GM12878 (cell line): ENCODE results near the gene SMOC1. TPM values are rescaled to one million over a fixed set of nuclear protein-coding genes. Genes with fewer than 3 reads are reported as not detected.

ENCODE experiments used
- ATAC-seq: fragments of 200-7000 bp; cut with Tn5 transposase; 3 replicates; pipeline ENCODE4 v1.9.1; 2020; ENCODE audit warnings: mild to moderate bottlenecking, moderate library complexity
- BruUV-seq: library from RNA; stranded (reverse); fragments of 400-500 nt; replicated peaks from 2 replicates; lab custom pipeline; 2021; lab: Mats Ljungman, UMichigan
- CTCF ChIA-PET: fragments of 300-600 bp; sonication (Branson Sonifier 250); formaldehyde crosslinking; extraction: SDS; loops from one replicate; lab custom pipeline; 2021; ENCODE audit warnings: inconsistent platforms; lab: Yijun Ruan, JAX
- POLR2A ChIA-PET: fragments of 350-600 bp; formaldehyde crosslinking; extraction: SDS; loops from one replicate; lab custom pipeline; 2021; ENCODE audit warnings: inconsistent platforms; lab: Charles Lee
- RAD21 ChIA-PET: fragments of 300-600 bp; sonication (Branson Sonifier 250); formaldehyde crosslinking; loops from one replicate; lab custom pipeline; 2023; ENCODE audit warnings: antibody characterized with exemption; ENCODE audit not compliant: unreplicated experiment; lab: Charles Lee
- SMC1A ChIA-PET: fragments of 300-600 bp; sonication (Branson Sonifier 250); formaldehyde crosslinking; loops from one replicate; lab custom pipeline; 2023; ENCODE audit not compliant: unreplicated experiment, uncharacterized antibody; lab: Charles Lee
- DNase-seq: peaks from one replicate; pipeline ENCODE4 v3.0.0-alpha.2; 2011; ENCODE audit warnings: low read depth, low spot score
- FAIRE-seq: peaks from 3 replicates; lab custom pipeline; 2011; peaks lifted over from hg19 to GRCh38; lab: Jason Lieb, UNC
- H2AFZ ChIP-seq: 2 replicates; pipeline ENCODE4 v1.6.0; 2011; ENCODE audit warnings: low read depth, low read length, control low read depth; ENCODE audit not compliant: control insufficient read depth
- H3K27ac ChIP-seq: 2 replicates; pipeline ENCODE4 v1.5.1; 2011; ENCODE audit warnings: control low read depth; ENCODE audit not compliant: control insufficient read depth, insufficient read depth
- H3K27me3 ChIP-seq, 2 experiments: replicated peaks in 1 of 2; 2 replicates each; pipeline versions ENCODE4 v1.6.0 to v1.6.1; 2011; ENCODE audit warnings: low read length in 1 of 2; ENCODE audit not compliant: control insufficient read depth in 2 of 2, insufficient read depth in 2 of 2
- H3K36me3 ChIP-seq, 2 experiments: 2 replicates each; pipeline ENCODE4 v1.5.1; 2011; ENCODE audit warnings: low read length in 1 of 2; ENCODE audit not compliant: control insufficient read depth in 2 of 2, insufficient read depth in 2 of 2
- H3K4me1 ChIP-seq: 2 replicates; pipeline ENCODE4 v1.6.1; 2011; ENCODE audit warnings: mild to moderate bottlenecking, low read length, moderate library complexity, mixed read lengths; ENCODE audit not compliant: control insufficient read depth, insufficient read depth
- H3K4me2 ChIP-seq: 2 replicates; pipeline ENCODE4 v1.6.0; 2011; ENCODE audit warnings: control low read depth; ENCODE audit not compliant: control insufficient read depth, insufficient read depth
- H3K4me3 ChIP-seq: fragments of 200-600 bp; sonication (generic); 2 replicates; pipeline ENCODE4 v1.5.1; 2016
- H3K79me2 ChIP-seq: 2 replicates; pipeline ENCODE4 v1.6.0; 2011; ENCODE audit warnings: low read length; ENCODE audit not compliant: control insufficient read depth, insufficient read depth
- H3K9ac ChIP-seq: 2 replicates; pipeline ENCODE4 v1.8.0; 2011; ENCODE audit warnings: low read length, control low read depth, mixed read lengths; ENCODE audit not compliant: control insufficient read depth, insufficient read depth
- H3K9me3 ChIP-seq: replicated peaks from 3 replicates; pipeline ENCODE4 v1.5.1; 2011; ENCODE audit warnings: mild to moderate bottlenecking, low read length; ENCODE audit not compliant: control insufficient read depth, insufficient read depth
- H4K20me1 ChIP-seq: 2 replicates; pipeline ENCODE4 v1.6.0; 2011; ENCODE audit not compliant: control insufficient read depth, insufficient read depth
- BACH1 ChIP-seq: fragments of 450-650 bp; IDR thresholded peaks from 2 replicates; pipeline ENCODE4 v1.6.1; 2017; ENCODE audit warnings: mild to moderate bottlenecking, borderline replicate concordance
- BCL11A ChIP-seq: IDR thresholded peaks from 2 replicates; pipeline ENCODE4 v1.6.1; 2011; ENCODE audit warnings: low read depth, low read length
- ETV6 ChIP-seq, 2 experiments: fragments of 450-650 bp in 1 of 2; IDR thresholded peaks in 1 of 2; conservative IDR thresholded peaks in 1 of 2; 2 replicates each; pipeline ENCODE4 v1.6.1; 2014; ENCODE audit warnings: antibody characterized with exemption in 1 of 2, borderline replicate concordance in 1 of 2, low read depth in 1 of 2, mild to moderate bottlenecking in 1 of 2, moderate library complexity in 1 of 2
- GATAD2B ChIP-seq: fragments of 450-650 bp; conservative IDR thresholded peaks from 2 replicates; pipeline ENCODE4 v1.6.1; 2017; ENCODE audit warnings: low read depth, mild to moderate bottlenecking, moderate library complexity
- JUNB ChIP-seq: IDR thresholded peaks from 2 replicates; pipeline ENCODE4 v1.6.1; 2016; ENCODE audit warnings: antibody characterized with exemption, mild to moderate bottlenecking
- KAT2A ChIP-seq: conservative IDR thresholded peaks from 2 replicates; pipeline ENCODE4 v1.6.1; 2011; ENCODE audit warnings: low read depth, low read length; ENCODE audit not compliant: control insufficient read depth
- MYB ChIP-seq: fragments of 150-350 bp; IDR thresholded peaks from 2 replicates; pipeline ENCODE4 v1.6.1; 2014; ENCODE audit warnings: mild to moderate bottlenecking, low read depth, low read length, borderline replicate concordance
- NR2F1 ChIP-seq: fragments of 450-650 bp; conservative IDR thresholded peaks from 2 replicates; pipeline ENCODE4 v1.6.1; 2017; ENCODE audit warnings: mild to moderate bottlenecking
- PAX5 ChIP-seq: IDR thresholded peaks from 2 replicates; pipeline ENCODE4 v1.6.1; 2011; ENCODE audit warnings: low read depth, low read length, borderline replicate concordance
- RAD51 ChIP-seq: fragments of 450-650 bp; IDR thresholded peaks from 2 replicates; pipeline ENCODE4 v1.6.1; 2016; ENCODE audit warnings: moderate library complexity, mild to moderate bottlenecking, inconsistent platforms
- SIN3A ChIP-seq: IDR thresholded peaks from 2 replicates; pipeline ENCODE4 v1.6.1; 2012; ENCODE audit warnings: low read depth, low read length, improper control_type of control experiment
- SREBF2 ChIP-seq: IDR thresholded peaks from 2 replicates; pipeline ENCODE4 v1.6.1; 2012; ENCODE audit warnings: mild to moderate bottlenecking, low read length
- TARDBP ChIP-seq: IDR thresholded peaks from 2 replicates; pipeline ENCODE4 v1.6.1; 2016; ENCODE audit warnings: borderline replicate concordance
- ZNF217 ChIP-seq: fragments of 450-650 bp; IDR thresholded peaks from 2 replicates; pipeline ENCODE4 v1.6.1; 2017; ENCODE audit warnings: antibody characterized with exemption, mild to moderate bottlenecking
- WGBS: methylation state at CpG from one replicate; pipeline ENCODE4 v1.1.6; 2016; ENCODE audit warnings: low lambda C conversion rate; ENCODE audit not compliant: insufficient replicate concordance, insufficient coverage; ENCODE audit errors: missing lambda C conversion rate; 5-methylcytosine and 5-hydroxymethylcytosine counted together
- in situ Hi-C: fragments of 300-500 bp; cut with MboI; formaldehyde crosslinking; loops from 9 replicates; pipeline ENCODE4 v1.14.3; 2018; ENCODE audit warnings: mixed read lengths
- intact Hi-C: fragments of 100-400 bp; cut with micrococcal nuclease; formaldehyde crosslinking; loops from one replicate; pipeline ENCODE4 v1.14.2; 2022; ENCODE audit not compliant: unreplicated experiment
- polyA plus RNA-seq, 11 experiments: library from polyadenylated mRNA; depleted of rRNA in 4 of 11; unstranded in 6 of 11; stranded (reverse) in 5 of 11; fragments of >200 nt; fragmentation: Nextera tagmentation in 4 of 11; fragmentation: Illumina TruSeq in 1 of 11; extraction: Ambion mirVana in 4 of 11; extraction: Trizol in 1 of 11; gene quantifications; 1 replicate in 1 of 11; 2 replicates in 10 of 11; pipeline versions ENCODE4 v1.2.1 to v1.2.3, GENCODE V29; 2011 to 2016; ENCODE audit warnings: inconsistent platforms in 2 of 11, missing spikeins in 2 of 11, low read depth in 1 of 11
- total RNA-seq, 4 experiments: library from RNA; depleted of rRNA in 3 of 4; stranded (reverse); fragments of >200 nt in 3 of 4; fragmentation: Illumina TruSeq in 1 of 4; extraction: Trizol in 1 of 4; gene quantifications; 2 replicates each; pipeline versions ENCODE4 v1.2.1 to v1.2.3, GENCODE V29; 2013 to 2021
- TF ChIP-seq, protein P1 (sequence below): fragments of 450-650 bp; IDR thresholded peaks from 2 replicates; pipeline ENCODE4 v1.6.1; 2018; ENCODE audit warnings: mild to moderate bottlenecking, low read depth, moderate library complexity; ENCODE audit not compliant: partially characterized antibody
- TF ChIP-seq, protein P2 (sequence below): fragments of 150-350 bp; IDR thresholded peaks from 2 replicates; pipeline ENCODE4 v1.6.1; 2014; ENCODE audit warnings: mild to moderate bottlenecking, low read depth, low read length
- TF ChIP-seq, protein P3 (sequence below): IDR thresholded peaks from 2 replicates; pipeline ENCODE4 v1.6.1; 2011; ENCODE audit warnings: low read depth, low read length, improper control_type of control experiment, borderline replicate concordance

The SMOC1 gene
- total and polyA plus RNA-seq, 10 of the 15 experiments (the other 5 are each of a cell fraction or from before 2014, with no cell fraction given), result 0.03 to 0.26 (median 0.14) TPM; not detected in 7

DNA sequence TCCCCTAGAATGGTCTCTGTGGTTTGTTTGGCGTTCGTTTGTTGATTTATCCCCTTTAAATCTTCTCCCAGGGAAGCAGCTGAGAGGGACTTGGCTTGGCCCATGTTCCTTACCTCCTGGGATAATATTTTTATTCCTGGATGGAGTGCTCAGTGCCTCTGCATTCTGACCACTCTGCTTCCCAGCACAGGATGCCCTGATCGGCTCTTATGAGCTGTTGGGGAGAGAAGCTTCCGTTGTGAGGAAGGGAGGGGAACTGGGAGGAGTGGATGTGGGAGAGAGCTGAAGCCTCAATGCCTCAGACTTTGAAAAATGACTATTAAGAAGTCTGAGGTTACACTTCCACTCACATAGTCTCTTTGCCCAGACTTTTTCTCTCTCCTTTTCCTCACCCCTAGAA, 114.8 kb downstream of the SMOC1 start (continued):
- TF ChIP-seq, protein P1, sequence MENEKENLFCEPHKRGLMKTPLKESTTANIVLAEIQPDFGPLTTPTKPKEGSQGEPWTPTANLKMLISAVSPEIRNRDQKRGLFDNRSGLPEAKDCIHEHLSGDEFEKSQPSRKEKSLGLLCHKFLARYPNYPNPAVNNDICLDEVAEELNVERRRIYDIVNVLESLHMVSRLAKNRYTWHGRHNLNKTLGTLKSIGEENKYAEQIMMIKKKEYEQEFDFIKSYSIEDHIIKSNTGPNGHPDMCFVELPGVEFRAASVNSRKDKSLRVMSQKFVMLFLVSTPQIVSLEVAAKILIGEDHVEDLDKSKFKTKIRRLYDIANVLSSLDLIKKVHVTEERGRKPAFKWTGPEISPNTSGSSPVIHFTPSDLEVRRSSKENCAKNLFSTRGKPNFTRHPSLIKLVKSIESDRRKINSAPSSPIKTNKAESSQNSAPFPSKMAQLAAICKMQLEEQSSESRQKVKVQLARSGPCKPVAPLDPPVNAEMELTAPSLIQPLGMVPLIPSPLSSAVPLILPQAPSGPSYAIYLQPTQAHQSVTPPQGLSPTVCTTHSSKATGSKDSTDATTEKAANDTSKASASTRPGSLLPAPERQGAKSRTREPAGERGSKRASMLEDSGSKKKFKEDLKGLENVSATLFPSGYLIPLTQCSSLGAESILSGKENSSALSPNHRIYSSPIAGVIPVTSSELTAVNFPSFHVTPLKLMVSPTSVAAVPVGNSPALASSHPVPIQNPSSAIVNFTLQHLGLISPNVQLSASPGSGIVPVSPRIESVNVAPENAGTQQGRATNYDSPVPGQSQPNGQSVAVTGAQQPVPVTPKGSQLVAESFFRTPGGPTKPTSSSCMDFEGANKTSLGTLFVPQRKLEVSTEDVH, result no peak
- TF ChIP-seq ZNF217 (no peak), MYB (no peak), GATAD2B (no peak), SREBF2 (no peak)
- TF ChIP-seq, protein P2, sequence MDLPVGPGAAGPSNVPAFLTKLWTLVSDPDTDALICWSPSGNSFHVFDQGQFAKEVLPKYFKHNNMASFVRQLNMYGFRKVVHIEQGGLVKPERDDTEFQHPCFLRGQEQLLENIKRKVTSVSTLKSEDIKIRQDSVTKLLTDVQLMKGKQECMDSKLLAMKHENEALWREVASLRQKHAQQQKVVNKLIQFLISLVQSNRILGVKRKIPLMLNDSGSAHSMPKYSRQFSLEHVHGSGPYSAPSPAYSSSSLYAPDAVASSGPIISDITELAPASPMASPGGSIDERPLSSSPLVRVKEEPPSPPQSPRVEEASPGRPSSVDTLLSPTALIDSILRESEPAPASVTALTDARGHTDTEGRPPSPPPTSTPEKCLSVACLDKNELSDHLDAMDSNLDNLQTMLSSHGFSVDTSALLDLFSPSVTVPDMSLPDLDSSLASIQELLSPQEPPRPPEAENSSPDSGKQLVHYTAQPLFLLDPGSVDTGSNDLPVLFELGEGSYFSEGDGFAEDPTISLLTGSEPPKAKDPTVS, result no peak

DNA sequence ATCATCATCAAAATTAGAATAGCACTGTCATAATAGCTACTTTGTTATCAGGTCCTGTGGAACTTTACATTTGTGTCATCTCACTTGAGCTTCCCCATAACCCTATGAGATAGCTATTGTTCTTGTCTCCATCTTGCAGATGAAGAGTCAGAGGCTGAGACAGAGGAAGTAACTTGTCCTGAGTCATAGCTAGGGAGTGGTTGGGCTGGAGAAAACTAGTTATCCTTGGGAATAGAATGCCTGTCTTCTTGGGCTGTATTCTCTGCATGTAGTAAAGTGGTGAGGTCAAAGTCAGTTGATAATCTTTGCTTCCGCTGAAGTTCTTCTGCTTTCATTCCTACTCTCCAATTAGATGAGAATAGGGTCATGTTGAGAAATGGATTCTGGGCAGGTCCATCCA, 117.0 kb downstream of the SMOC1 start:
- FAIRE-seq, result no peak
- Histone ChIP-seq H3K36me3 (no peaks in the 10 kb centered on the region), H3K4me2 (no peak overlapping the region), H3K9me3 (no peaks in the 10 kb centered on the region), H2AFZ (no peak overlapping the region), H3K4me1 (peaks cover 11% of the 10 kb centered on the region), H3K27me3 (peaks cover 0 to 2% of the 10 kb centered on the region in 2 experiments; a peak in 1 of 4 replicates), H4K20me1 (no peaks in the 10 kb centered on the region), H3K79me2 (no peaks in the 10 kb centered on the region), H3K9ac (no peak overlapping the region), H3K27ac (no peak overlapping the region), H3K4me3 (no peak overlapping the region)
- WGBS, result 100% methylated on average over 1 of the region's 1 CpG
- in situ Hi-C loops (no loop called here), intact Hi-C loops (no loop called here)
- DNase-seq, result no peak
- ATAC-seq, result no peak
- ChIA-PET SMC1A (interaction anchor here (0.8 kb wide), 1 partner anchor 100 kb away, joined by 3 read pairs; no protein-coding TSS in a partner anchor), POLR2A (no interaction called here), RAD21 (interaction anchor here (1.8 kb wide), 1 partner anchor 32 kb away, joined by 8 read pairs; no protein-coding TSS in a partner anchor), CTCF (no interaction called here)
- no TSS peak for BruUV-seq
- TF ChIP-seq, protein P2, result no peak
- no peak for TF ChIP-seq BACH1
- TF ChIP-seq ETV6 (conservative IDR thresholded peaks at IDR 0.05 in 1 of 2, IDR thresholded peaks at IDR 0.05 in 1 of 2; ENCODE audit: borderline replicate concordance in 1 of 2, low read depth in 1 of 2), result no peak
- TF ChIP-seq KAT2A, result no peak
- no peak for TF ChIP-seq JUNB
- no peak for TF ChIP-seq TARDBP
- no peak for TF ChIP-seq PAX5
- TF ChIP-seq, protein P3, sequence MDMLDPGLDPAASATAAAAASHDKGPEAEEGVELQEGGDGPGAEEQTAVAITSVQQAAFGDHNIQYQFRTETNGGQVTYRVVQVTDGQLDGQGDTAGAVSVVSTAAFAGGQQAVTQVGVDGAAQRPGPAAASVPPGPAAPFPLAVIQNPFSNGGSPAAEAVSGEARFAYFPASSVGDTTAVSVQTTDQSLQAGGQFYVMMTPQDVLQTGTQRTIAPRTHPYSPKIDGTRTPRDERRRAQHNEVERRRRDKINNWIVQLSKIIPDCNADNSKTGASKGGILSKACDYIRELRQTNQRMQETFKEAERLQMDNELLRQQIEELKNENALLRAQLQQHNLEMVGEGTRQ, result no peak
- TF ChIP-seq RAD51, result no peak
- no peak for TF ChIP-seq SIN3A
- TF ChIP-seq BCL11A, result no peak
- TF ChIP-seq NR2F1, result no peak
